ENCODE measurements around the gene SIPA1L2.

SIPA1L2 gene

GRCh38 chr1:232643251-232643650 is 13.3 kb upstream of the SIPA1L2 start:
- DNase-seq (ENCODE audit: low read depth): no peak

DNA sequence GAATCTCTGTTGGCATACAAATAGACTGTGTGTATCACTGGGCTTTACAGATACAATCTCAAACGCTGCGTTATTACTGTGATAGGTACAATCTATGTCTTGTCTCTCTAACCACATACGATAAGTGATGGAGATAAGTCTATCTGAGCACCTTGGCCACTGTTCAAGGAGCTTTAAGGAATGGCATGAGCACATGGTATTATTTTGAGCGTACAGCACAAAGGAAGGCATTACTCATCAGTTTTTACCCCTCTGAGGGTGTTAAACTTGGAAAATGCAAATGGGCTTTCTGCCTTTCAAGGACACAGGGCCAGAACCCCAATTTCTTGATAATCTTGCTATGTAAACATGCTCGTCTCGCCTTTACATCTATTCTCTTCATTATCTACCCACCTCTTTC is 11.6 kb upstream of the SIPA1L2 start:
- peak; percentile 32 for DNase-seq (ENCODE audit: low read depth)

- no peak for DNase-seq (ENCODE audit: low read depth)
Measured at GRCh38 chr1:232636799-232637198, 6.9 kb upstream of the SIPA1L2 start.

- DNase-seq (ENCODE audit: low read depth): peak; percentile 60
Measured at GRCh38 chr1:232635778-232636356, 5.9 kb upstream of the SIPA1L2 start.

GRCh38 chr1:232635279-232635678 is 5.3 kb upstream of the SIPA1L2 start:
- no peak for DNase-seq (ENCODE audit: low read depth)

- DNase-seq (ENCODE audit: low read depth): no peak
Measured at GRCh38 chr1:232634096-232634495, 4.2 kb upstream of the SIPA1L2 start.

GRCh38 chr1:232630894-232631195 is 912 bp upstream of the SIPA1L2 start:
- DNase-seq (ENCODE audit: low read depth): no peak

DNA sequence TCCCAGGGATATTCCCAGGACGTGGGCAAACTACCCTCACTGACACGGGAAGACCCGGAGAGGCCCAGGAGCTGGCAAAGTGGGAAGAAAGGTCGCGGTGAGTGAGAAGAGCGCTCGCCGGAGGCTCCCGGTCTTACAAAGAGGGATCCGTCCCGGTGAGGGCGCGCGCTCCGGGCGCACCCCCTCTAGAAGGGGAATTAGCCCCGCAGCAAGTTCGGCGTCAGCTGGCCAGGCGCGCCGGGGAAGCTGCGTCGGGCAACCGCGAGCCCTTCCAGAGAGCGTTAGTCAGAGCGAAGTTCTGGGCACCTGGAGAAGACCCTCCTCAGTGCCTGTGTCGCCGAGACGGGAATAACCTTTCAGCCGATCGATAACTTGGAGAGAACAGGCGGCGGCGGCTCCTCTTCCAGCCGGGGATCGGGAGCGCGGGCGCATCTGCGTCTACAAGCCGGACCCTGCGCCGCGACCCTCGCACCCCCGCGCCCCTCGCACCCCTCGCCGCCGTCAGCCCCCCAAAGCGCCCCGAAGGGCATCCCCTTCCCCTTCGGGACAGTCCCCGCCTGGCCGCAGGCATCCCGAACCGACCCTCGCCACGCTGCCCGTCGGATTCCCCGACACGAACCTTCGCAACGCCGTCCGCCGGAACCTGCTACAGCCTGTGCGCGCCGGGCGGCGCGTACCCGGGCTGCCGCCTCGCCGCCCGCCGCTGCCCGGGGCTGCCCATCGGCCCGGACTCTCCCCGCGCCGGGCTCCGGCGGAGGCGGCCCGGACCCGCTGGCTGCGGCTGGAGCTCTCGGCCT is 485 bp downstream of the SIPA1L2 start:
- DNase-seq (ENCODE audit: low read depth): no peak

GRCh38 chr1:232628335-232629249 is 1.3 kb downstream of the SIPA1L2 start:
- DNase-seq (ENCODE audit: low read depth): peak; percentile 33

GRCh38 chr1:232627645-232628334 is 2.1 kb downstream of the SIPA1L2 start:
- DNase-seq (ENCODE audit: low read depth): peak; percentile 41

DNA sequence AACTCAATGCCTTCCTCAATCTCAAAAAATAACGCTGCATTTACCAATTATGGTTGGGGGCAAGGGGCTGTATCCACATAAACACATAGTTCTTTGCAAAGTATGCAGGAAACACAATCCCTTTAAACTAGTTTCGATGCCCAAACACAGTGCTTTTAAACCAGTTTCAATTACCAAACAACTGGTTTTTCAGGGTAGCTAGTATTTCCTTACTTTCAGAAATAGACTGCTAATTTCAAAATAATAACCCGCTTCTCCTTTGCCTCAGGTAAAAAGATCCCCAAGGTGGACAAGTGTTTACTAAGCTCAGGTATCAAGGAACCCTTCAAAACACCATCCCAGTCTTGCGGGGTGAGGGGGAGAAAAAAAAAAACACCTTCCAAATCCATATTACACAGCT is 2.8 kb downstream of the SIPA1L2 start:
- DNase-seq (ENCODE audit: low read depth): no peak

- no peak for DNase-seq (ENCODE audit: low read depth)
Measured at GRCh38 chr1:232626452-232626851, 3.5 kb downstream of the SIPA1L2 start.

GRCh38 chr1:232625319-232625868 is 4.5 kb downstream of the SIPA1L2 start:
- no peak for DNase-seq (ENCODE audit: low read depth)

- no peak for DNase-seq (ENCODE audit: low read depth)
Measured at GRCh38 chr1:232624546-232625281, 5.2 kb downstream of the SIPA1L2 start.

- DNase-seq (ENCODE audit: low read depth): no peak
Measured at GRCh38 chr1:232622981-232623380, 7.0 kb downstream of the SIPA1L2 start.

- DNase-seq (ENCODE audit: low read depth): no peak
Measured at GRCh38 chr1:232622378-232622777, 7.6 kb downstream of the SIPA1L2 start.

DNA sequence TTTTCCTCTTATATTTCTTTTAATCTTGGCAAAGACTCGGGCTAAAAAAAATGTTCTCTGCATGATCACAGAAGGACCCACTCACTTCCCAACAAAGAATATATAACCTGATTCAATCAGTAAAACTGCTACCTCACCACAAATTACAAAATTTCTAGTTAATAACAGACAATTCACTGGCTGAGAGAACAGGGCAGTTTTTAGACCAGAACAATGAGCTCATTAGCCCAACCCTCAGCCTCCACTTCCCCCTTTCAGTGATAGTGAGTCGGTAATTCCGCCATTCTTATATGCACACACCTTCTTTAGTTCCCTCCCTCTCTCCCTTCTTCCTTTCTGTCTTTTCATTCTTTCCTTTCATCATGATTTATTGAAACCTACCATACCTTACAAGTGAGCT is 8.9 kb downstream of the SIPA1L2 start:
- DNase-seq (ENCODE audit: low read depth): no peak

DNA sequence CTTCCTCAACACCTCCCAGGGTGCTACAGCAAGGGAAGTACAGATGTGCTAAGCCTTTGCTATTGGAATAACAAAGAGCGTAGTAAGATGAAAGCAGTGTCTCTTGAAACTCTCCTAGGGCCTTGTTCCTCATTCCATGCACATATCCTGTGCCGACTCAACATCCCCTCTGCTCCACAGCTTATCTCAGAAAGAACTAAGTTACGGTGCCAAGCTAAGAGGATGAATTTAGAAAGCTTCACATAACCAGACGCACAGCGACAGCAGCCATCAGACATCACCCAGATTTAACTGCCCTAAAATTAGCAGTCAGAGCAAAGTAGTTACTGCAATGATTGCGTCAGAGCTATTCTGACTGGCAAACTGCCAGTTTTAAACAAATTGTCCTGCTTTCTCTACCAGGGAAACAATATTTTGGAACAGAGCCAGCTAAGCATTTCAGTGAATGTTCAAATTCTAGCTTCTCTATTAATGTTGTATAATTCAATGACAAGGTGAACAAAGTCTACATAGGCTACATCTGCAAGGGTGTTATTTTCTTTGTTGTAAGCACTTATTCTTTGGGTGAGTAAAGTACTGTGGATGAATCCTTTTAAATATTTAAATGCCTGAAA is 9.5 kb downstream of the SIPA1L2 start:
- DNase-seq (ENCODE audit: low read depth): peak; percentile 83

DNA sequence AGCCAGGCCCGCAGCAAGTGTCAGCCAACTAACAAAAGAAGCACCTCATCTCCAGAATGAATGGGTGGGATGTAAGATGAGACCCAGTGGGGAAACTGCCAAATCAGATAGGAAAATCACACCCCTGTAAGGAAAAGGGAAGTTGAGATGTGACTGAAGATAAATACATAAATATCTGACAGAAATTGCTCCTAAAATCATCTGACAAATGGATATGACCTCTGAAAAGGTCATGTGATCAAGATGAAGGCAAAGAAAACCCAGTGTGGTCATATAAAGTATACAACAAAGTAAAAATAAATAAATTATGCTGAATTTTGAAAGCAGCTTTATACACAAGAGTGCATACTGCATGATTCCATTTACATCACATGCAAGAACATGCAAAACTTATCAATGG is 12.7 kb downstream of the SIPA1L2 start:
- no peak for DNase-seq (ENCODE audit: low read depth)

GRCh38 chr1:232615306-232615800 is 14.6 kb downstream of the SIPA1L2 start:
- no peak for DNase-seq (ENCODE audit: low read depth)

DNA sequence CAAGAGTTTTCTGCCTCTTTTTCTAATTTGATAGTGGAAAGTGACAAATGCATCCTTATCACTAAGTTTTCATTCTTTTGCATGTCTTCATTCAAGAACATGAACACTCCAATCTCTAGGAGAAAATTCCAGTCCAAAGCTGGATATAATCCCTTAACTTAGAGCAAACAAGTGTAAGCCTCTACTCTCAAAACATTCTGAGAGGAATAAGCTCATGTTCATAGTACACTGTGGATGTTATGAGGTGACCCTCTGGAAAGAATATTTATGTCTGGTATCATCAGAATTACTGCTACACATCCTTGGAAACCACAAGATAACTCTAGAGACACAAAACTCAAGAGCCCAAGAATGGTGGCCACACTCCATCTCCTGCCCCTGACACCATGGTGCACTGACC is 15.1 kb downstream of the SIPA1L2 start:
- peak; percentile 13 for DNase-seq (ENCODE audit: low read depth)

All from amniotic epithelial cell (primary cell).